Mesodermal cell (in vitro differentiated cells): ENCODE data around the gene PARP1.

Source experiments
- H3K27ac ChIP-seq: 2 replicates; pipeline ENCODE4 v1.7.0; 2013; ENCODE audit warnings: mild to moderate bottlenecking, low read depth, low read length, moderate library complexity; ENCODE audit not compliant: severe bottlenecking
- H3K36me3 ChIP-seq: 2 replicates; pipeline ENCODE4 v1.7.1; 2013; ENCODE audit warnings: mild to moderate bottlenecking, low read length, moderate library complexity; ENCODE audit not compliant: control insufficient read depth, insufficient read depth
- H3K4me1 ChIP-seq: one replicate; pipeline ENCODE4 v1.7.1; 2013; ENCODE audit warnings: mild to moderate bottlenecking, low read length; ENCODE audit not compliant: insufficient read depth, control insufficient read depth, poor library complexity, severe bottlenecking
- H3K4me3 ChIP-seq: 2 replicates; pipeline ENCODE4 v1.7.0; 2013; ENCODE audit warnings: low read length, control low read depth, mild to moderate bottlenecking; ENCODE audit not compliant: insufficient read depth, poor library complexity, severe bottlenecking; ENCODE audit errors: extremely low read depth
- H3K9me3 ChIP-seq: 2 replicates; pipeline ENCODE4 v1.7.1; 2013; ENCODE audit warnings: mild to moderate bottlenecking, low read length, moderate library complexity; ENCODE audit not compliant: control insufficient read depth
- WGBS, 2 experiments: methylation state at CpG; one replicate each; pipeline ENCODE4 v1.1.5; 2013; ENCODE audit warnings: missing lambda C conversion rate in 2 of 2; ENCODE audit not compliant: insufficient coverage in 2 of 2; 5-methylcytosine and 5-hydroxymethylcytosine counted together

Gene PARP1

DNA sequence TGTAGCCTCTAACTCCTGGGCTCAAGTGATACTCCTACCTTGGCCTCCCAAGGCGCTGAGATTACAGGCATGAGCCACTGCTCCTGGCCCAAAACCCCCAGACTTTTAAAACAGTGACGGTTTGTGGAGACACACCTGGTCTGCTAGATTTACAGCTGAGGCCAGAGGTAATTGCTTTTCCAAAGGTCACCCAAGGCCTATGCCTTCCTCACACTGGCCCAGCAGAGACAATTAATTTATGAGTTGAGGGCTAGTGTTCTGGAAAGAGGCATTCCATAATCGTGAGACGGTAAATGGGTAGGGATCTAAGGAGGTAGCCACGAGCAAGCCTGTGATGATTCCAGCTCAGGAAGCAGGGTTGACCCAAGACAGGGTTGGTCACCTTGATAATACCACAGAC, 12.4 kb upstream of the PARP1 start:
- Histone ChIP-seq H3K9me3 (no peaks in the 10 kb centered on the region), H3K36me3 (no peaks in the 10 kb centered on the region), H3K4me3 (no peak overlapping the region), H3K27ac (no peak overlapping the region), H3K4me1 (no peaks in the 10 kb centered on the region)
- WGBS, 2 experiments: 87 to 97% methylated on average over 3 to 5 of the region's 5 CpGs

DNA sequence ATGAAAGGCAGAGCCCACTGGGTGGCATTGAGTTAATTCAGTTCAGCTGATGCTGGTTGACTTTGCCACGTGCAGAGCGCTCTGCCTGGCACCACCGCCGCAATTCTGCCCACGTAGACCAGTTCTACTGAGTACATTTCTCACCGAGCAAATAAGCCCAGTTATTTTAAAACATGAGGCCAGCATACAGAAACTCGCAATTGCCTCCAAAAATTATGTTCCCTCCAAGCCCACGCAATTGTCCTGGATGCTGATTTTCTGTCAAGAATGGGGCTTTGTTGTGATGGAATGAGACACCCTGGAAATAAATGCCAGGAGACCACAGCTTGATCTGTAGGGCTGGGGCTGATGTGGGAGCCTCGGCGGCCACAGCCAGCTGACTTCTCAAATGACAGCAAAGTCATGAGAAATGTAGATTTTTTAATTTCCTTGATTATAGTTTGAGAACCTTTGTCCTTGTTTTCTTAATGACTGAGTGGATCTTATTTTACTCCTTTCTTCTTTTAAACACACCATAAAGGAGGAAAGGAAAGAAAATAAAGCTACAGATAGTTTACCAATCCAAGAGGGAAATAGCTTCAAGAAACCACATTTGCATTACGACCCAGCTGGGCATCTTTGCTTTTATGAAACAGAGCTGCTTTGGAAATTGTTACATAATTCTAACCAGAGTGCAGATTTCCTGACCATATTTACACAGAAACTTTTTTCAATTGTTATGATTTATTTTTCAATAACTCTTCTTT, 11.6 kb upstream of the PARP1 start:
- H3K4me3 ChIP-seq: no peak overlapping the region
- 88 to 91% methylated on average over 6 to 8 of the region's 11 CpGs for WGBS, 2 experiments
- H3K36me3 ChIP-seq: no peaks in the 10 kb centered on the region

DNA sequence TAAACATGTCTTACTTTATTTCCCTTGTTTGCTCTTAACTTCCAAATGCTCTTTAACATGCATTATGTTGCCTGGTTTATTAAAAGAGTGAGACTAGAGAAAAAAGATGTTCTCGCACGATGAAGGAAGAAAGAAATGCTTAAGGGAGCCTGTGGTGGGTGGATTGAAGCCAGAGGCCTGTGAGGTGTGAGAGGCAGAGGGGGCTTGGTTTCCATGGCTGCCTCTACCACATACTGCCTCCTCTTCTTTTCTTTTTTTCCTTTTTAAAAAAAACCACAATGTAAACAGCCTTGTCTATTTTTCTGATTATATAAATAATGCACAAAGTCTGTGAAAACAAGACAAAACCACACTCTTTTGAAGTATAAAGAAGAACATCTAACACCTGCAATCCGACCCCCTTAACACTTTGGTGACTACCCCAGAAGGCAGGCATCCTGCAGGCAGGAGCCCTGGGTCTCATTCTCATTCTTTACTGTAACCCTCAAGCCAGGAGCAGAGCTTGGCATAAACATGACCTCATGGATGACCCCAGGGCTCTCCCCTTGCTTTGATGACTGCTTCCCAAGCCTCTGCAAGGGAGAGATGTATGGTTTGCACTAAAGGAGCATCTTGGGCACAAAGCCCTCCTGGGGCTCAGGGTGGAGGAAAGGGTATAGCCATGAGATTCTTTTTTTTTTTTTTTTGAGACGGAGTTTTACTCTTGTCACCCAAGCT, 10.1 kb upstream of the PARP1 start:
- 67% methylated on average over 3 of the region's 4 CpGs; no CpG with 5 or more reads in 1 of the 2 experiments for WGBS, 2 experiments
- Histone ChIP-seq H3K4me3 (no peak overlapping the region), H3K27ac (no peak overlapping the region), H3K36me3 (no peaks in the 10 kb centered on the region), H3K4me1 (no peaks in the 10 kb centered on the region), H3K9me3 (no peaks in the 10 kb centered on the region)

More for the DNA sequence above, 11.6 kb upstream of the PARP1 start:
- Histone ChIP-seq H3K9me3 (no peaks in the 10 kb centered on the region), H3K4me1 (no peaks in the 10 kb centered on the region), H3K27ac (no peak overlapping the region)

DNA sequence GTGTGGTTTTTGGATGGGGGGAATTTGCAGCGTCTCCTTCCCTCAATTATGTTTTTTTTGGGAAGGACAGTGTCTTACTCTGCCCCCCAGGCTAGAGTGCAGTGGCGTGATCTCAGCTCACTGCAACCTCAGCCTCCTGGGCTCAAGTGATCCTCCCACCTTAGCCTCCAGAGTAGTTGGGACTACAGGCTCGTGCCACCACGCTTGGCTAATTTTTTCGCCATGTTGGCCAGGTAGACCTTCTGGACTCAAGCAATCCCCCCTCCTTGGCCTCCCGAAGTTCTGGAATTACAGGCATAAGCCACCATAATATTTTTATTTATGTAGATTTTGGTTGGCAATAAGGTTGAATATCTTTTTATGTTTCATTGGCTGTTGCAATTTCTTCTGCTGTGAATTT, 9.5 kb upstream of the PARP1 start:
- H3K27ac ChIP-seq: no peak overlapping the region
- no peaks in the 10 kb centered on the region for H3K4me1 ChIP-seq
- no peaks in the 10 kb centered on the region for H3K36me3 ChIP-seq
- H3K4me3 ChIP-seq: no peak overlapping the region
- 93 to 94% methylated on average over 4 to 5 of the region's 6 CpGs for WGBS, 2 experiments
- no peaks in the 10 kb centered on the region for H3K9me3 ChIP-seq

DNA sequence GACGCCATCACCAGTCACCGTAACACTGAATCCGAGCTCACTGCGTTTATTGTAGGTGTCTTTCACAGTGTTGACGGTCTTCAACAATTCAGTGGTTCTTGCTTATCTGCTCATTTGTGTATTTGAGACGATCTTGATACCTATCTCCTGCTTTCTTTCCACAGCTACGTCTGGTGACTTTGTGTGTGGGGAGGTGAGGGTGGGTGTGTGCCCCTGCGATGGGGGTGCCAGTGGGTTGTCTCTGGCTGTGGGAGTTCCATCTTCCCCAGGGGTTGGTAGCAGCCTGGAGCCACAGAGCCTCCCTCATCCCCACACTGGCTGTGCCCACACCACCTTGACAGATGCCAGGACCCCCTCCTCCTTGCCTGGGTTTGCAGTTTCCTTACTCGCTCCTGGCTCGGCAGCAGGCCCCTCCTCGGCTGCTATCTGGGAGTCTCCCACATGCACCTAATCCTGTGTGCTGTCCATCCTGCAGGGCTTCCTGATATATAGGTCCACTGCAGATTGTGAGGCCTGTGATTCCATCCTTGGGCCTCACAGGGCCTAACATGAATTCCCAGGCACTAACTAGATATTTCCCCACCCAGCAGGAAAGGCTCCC, 6.3 kb upstream of the PARP1 start:
- Histone ChIP-seq H3K27ac (no peak overlapping the region), H3K36me3 (no peaks in the 10 kb centered on the region), H3K9me3 (peaks cover 5% of the 10 kb centered on the region), H3K4me1 (no peaks in the 10 kb centered on the region), H3K4me3 (no peak overlapping the region)
- WGBS, 2 experiments: 81% methylated on average over 8 to 9 of the region's 11 CpGs

DNA sequence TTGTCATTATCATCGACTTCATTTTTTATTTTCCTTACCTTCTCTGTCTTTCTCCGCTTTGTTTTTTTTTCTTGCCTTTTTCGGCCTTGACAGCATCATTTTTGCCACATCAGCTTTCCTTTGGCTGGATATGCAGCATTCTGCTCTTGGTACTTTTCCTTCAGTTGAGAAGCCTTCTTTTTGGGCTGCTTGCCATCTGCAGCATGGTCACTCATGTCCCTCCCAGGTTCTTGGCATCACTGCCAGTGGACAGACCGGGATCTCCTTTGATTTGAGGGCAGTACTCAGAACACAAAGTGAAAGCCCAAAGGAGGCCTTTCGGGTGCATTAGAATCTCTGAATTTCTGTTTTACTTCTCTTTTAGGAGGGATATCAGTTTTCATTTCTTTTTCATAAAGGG, 3.7 kb upstream of the PARP1 start:
- WGBS, 2 experiments: 82 to 83% methylated on average over 5 of the region's 5 CpGs
- no peaks in the 10 kb centered on the region for H3K4me1 ChIP-seq
- no peak overlapping the region for H3K4me3 ChIP-seq
- H3K36me3 ChIP-seq: no peaks in the 10 kb centered on the region
- no peak overlapping the region for H3K27ac ChIP-seq
- H3K9me3 ChIP-seq: peaks cover 5% of the 10 kb centered on the region

DNA sequence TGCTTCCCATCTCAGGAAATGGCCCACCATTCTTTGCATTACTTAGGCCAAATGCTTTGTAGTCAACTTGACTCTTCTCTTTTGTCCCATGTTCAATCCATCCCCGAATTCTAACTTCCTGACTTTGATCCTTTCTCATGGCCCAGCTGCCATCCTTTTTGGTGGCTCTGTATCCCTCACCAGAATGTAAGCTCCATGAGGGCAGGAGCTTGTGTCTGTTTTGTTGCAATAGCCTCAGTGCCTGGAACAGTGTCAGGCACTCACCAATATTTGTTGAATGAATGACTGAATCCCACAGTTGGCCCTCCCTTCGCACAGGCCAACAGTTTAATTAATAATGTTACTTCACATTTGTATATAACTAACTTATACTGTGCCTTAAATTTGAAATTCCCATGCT, 3.1 kb upstream of the PARP1 start:
- H3K9me3 ChIP-seq: peaks cover 5% of the 10 kb centered on the region
- H3K36me3 ChIP-seq: no peaks in the 10 kb centered on the region
- WGBS, 2 experiments: 86 to 100% methylated on average over 1 of the region's 2 CpGs
- no peak overlapping the region for H3K27ac ChIP-seq
- no peaks in the 10 kb centered on the region for H3K4me1 ChIP-seq
- H3K4me3 ChIP-seq: no peak overlapping the region

DNA sequence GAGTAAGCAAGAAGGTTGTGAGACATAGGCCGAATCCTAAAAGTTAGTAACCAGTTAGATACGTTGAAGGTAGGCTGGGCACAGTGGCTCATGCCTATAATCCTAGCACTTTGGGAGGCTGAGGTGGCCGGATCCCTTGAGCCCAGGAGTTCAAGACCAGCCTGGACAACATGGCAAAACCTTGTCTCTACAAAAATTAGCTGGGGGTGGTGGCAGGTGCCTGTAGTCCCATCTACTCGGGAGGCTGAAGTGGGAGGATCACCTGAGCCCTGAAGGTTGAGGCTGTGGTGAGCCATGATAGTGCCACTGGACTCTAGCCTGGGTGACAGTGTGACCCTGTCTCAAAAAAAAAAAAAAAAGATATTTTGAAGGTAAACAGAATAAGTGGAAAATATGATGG, 1.5 kb upstream of the PARP1 start:
- Histone ChIP-seq H3K4me1 (peaks cover 11% of the 10 kb centered on the region), H3K36me3 (no peaks in the 10 kb centered on the region), H3K9me3 (peaks cover 5% of the 10 kb centered on the region), H3K27ac (no peak overlapping the region), H3K4me3 (no peak overlapping the region)
- 91 to 97% methylated on average over 3 of the region's 4 CpGs for WGBS, 2 experiments

DNA sequence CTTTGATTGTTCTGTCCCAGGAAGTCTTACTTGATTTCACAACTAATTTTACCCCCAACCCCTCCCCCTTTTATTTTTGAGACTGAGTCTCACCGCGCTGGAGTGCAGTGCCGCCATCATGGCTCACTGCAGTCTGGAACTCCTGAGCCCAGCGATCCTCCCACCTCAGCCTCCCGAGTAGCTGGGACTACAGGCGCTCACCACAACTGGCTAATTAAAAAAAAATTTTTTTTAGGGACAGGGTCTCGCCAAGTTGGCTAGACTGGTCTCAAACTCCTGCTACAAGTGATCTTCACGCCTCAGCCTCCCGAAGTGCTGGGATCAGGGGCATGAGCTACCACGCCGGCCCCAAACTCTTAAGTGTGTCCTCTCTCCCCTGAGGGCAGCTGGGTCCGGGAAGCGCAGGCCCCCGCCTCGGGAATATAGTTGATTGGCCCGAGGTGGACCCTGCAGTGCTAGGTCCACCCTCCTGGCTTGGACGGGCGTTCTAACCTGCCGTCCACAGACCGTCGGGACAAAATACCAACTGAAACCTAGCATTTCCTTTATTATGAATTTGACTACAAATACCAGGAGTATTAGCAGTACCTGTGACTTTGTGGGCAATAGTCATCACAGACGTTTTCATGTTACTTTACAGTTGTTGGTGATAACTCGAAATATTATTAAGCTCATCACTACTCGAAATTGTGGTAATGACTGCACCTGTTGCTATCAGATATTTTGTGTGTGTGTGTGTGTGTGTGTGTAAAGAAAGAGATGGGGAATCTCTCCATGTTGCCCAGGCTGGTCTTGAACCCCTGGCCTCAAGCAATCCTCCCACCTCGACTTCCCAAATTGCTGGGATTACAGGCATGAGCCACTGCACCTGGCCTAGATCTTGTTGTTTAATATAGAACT, 642 bp upstream of the PARP1 start:
- 64 to 68% methylated on average over 12 to 15 of the region's 25 CpGs for WGBS, 2 experiments
- Histone ChIP-seq H3K27ac (no peak overlapping the region), H3K36me3 (no peaks in the 10 kb centered on the region), H3K4me3 (peak overlapping the region; percentile 82), H3K4me1 (peaks cover 19% of the 10 kb centered on the region), H3K9me3 (peaks cover 5% of the 10 kb centered on the region)

DNA sequence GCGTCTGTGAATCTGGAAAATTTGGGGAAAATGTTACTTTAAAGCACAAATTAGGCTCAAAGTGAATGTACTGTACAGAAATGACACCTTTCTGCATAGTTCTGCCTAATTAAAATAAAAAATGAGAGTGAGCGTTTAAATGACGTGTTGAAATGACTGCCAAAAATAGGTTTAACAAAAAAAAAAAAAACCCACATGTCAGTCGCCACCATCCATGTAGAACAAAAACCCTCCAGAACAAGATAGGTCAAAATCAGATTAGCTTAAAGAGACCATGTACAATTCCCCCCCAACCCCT, 745 bp downstream of the PARP1 start:
- peak overlapping the region; percentile 82 for H3K4me3 ChIP-seq
- H3K27ac ChIP-seq: peak overlapping the region; percentile 84
- H3K4me1 ChIP-seq: peaks cover 27% of the 10 kb centered on the region
- H3K36me3 ChIP-seq: peaks cover 6% of the 10 kb centered on the region
- peaks cover 5% of the 10 kb centered on the region for H3K9me3 ChIP-seq
- WGBS, 2 experiments: no CpG with 5 or more reads among the region's 4 CpGs
